Upper lobe of left lung (tissue), 6 donors: ENCODE results near the gene POC1B. TPM values are rescaled to one million over a fixed set of nuclear protein-coding genes. Genes with fewer than 3 reads are reported as not detected.

Experiments used
- ATAC-seq, 2 donors: fragments of 200-7000 bp; cut with Tn5 transposase; one replicate each; pipeline ENCODE4 v1.9.1; 2022; ENCODE audit warnings: mild to moderate bottlenecking in 2 of 2, moderate library complexity in 2 of 2; ENCODE audit not compliant: low FRiP score in 2 of 2
- DNase-seq, 2 donors: peaks; one replicate each; pipeline ENCODE4 v3.0.0-alpha.2; 2019 to 2020
- H3K27ac ChIP-seq, 4 donors: fragments of 200-600 bp; sonication (generic); one replicate each; pipeline ENCODE4 v1.5.1; 2016 to 2019
- H3K27me3 ChIP-seq, 4 donors: fragments of 200-600 bp; sonication (generic); one replicate each; pipeline ENCODE4 v1.5.1; 2017 to 2019
- H3K36me3 ChIP-seq, 4 donors: fragments of 200-600 bp; sonication (generic); one replicate each; pipeline ENCODE4 v1.5.1; 2016 to 2019
- H3K4me1 ChIP-seq, 4 donors: fragments of 200-600 bp; sonication (generic); one replicate each; pipeline ENCODE4 v1.5.1; 2018 to 2019
- H3K4me3 ChIP-seq, 4 donors: fragments of 200-600 bp; sonication (generic); one replicate each; pipeline ENCODE4 v1.5.1; 2017 to 2019; ENCODE audit warnings: mild to moderate bottlenecking in 2 of 4, moderate library complexity in 1 of 4
- H3K9me3 ChIP-seq, 4 donors: fragments of 200-600 bp; sonication (generic); one replicate each; pipeline ENCODE4 v1.5.1; 2018 to 2019
- CTCF ChIP-seq, 6 experiments: fragments of 450-650 bp in 4 of 6; fragments of 200-600 bp in 2 of 6; sonication (generic) in 2 of 6; IDR thresholded peaks; one replicate each; pipeline ENCODE4 v1.5.1; 2016 to 2019; ENCODE audit warnings: antibody characterized with exemption in 6 of 6
- EP300 ChIP-seq, 4 donors: sonication (generic); formaldehyde crosslinking; IDR thresholded peaks; one replicate each; pipeline ENCODE4 v1.5.1; 2017; ENCODE audit warnings: antibody characterized with exemption in 4 of 4, control low read depth in 2 of 4
- POLR2A ChIP-seq, 4 donors: fragments of 450-650 bp; IDR thresholded peaks; one replicate each; pipeline ENCODE4 v1.5.1; 2016 to 2017; ENCODE audit warnings: antibody characterized with exemption in 4 of 4, mild to moderate bottlenecking in 2 of 4
- POLR2AphosphoS5 ChIP-seq, 2 donors: sonication (generic); formaldehyde crosslinking; IDR thresholded peaks; one replicate each; pipeline ENCODE4 v1.5.1; 2017; ENCODE audit warnings: antibody characterized with exemption in 2 of 2
- WGBS, 2 donors: methylation state at CpG; one replicate each; pipeline ENCODE4 v1.1.5; 2017 to 2018; 5-methylcytosine and 5-hydroxymethylcytosine counted together
- total RNA-seq, 6 donors: library from RNA; depleted of rRNA in 4 of 6; stranded (reverse); fragments of >200 nt in 4 of 6; gene quantifications; one replicate each; pipeline versions ENCODE4 v1.1.0 to v1.2.1, GENCODE V29; 2016 to 2021
- donor health status: DM: no; HTN: no; CAD: no; lungs with moderate emphysema.
- donor health status: DM: no; HTN: yes; CAD: no; lungs with severe emphysema.

POC1B gene
- total RNA-seq, 6 donors from 2014 or later = 13.9 to 34.4 (median 21.0) TPM

GRCh38 chr12:89571491-89572195 is 45.8 kb upstream of the POC1B start:
- no peak for TF ChIP-seq CTCF (IDR thresholded peaks at IDR 0.05)
- no peak for TF ChIP-seq POLR2AphosphoS5 (IDR thresholded peaks at IDR 0.05)
- TF ChIP-seq POLR2A (IDR thresholded peaks at IDR 0.05) = no peak
- TF ChIP-seq EP300 (IDR thresholded peaks at IDR 0.05) = no peak
- DNase-seq (no peak), ATAC-seq (peak in 1 of 2 donors; percentile 11)
- H3K4me1 ChIP-seq = peaks cover 0 to 10% (median 2%) of the 10 kb centered on the region in 4 donors
- no peak overlapping the region for H3K4me3 ChIP-seq
- WGBS, 2 donors = 79 to 83% methylated on average over 4 of the region's 4 CpGs
- no peak overlapping the region for H3K27ac ChIP-seq
- no peaks in the 10 kb centered on the region for H3K27me3 ChIP-seq
- no peaks in the 10 kb centered on the region for H3K36me3 ChIP-seq
- H3K9me3 ChIP-seq = no peaks in the 10 kb centered on the region

GRCh38 chr12:89568484-89568883 is 42.6 kb upstream of the POC1B start:
- H3K36me3 ChIP-seq = no peaks in the 10 kb centered on the region
- no peaks in the 10 kb centered on the region for H3K9me3 ChIP-seq
- 48 to 50% methylated on average over 5 of the region's 5 CpGs for WGBS, 2 donors
- DNase-seq (no peak), ATAC-seq (peak in 1 of 2 donors; percentile 31)
- no peak overlapping the region for H3K27ac ChIP-seq
- H3K4me3 ChIP-seq = no peak overlapping the region
- peaks cover 0 to 10% (median 2%) of the 10 kb centered on the region in 4 donors for H3K4me1 ChIP-seq
- no peak for TF ChIP-seq CTCF (IDR thresholded peaks at IDR 0.05)
- TF ChIP-seq EP300 (IDR thresholded peaks at IDR 0.05) = no peak
- TF ChIP-seq POLR2AphosphoS5 (IDR thresholded peaks at IDR 0.05) = no peak
- TF ChIP-seq POLR2A (IDR thresholded peaks at IDR 0.05) = no peak
- no peaks in the 10 kb centered on the region for H3K27me3 ChIP-seq

GRCh38 chr12:89567691-89568239 is 41.9 kb upstream of the POC1B start:
- H3K4me1 ChIP-seq = peaks cover 0 to 10% (median 2%) of the 10 kb centered on the region in 4 donors
- no peaks in the 10 kb centered on the region for H3K9me3 ChIP-seq
- no peak overlapping the region for H3K27ac ChIP-seq
- ATAC-seq (no peak), DNase-seq (no peak)
- 61 to 77% methylated on average over 3 of the region's 3 CpGs for WGBS, 2 donors
- no peak overlapping the region for H3K4me3 ChIP-seq
- H3K27me3 ChIP-seq = no peaks in the 10 kb centered on the region
- no peak for TF ChIP-seq EP300 (IDR thresholded peaks at IDR 0.05)
- H3K36me3 ChIP-seq = no peaks in the 10 kb centered on the region

GRCh38 chr12:89566615-89567014 is 40.8 kb upstream of the POC1B start:
- Histone ChIP-seq H3K27me3 (no peaks in the 10 kb centered on the region), H3K27ac (no peak overlapping the region), H3K9me3 (no peaks in the 10 kb centered on the region), H3K36me3 (no peaks in the 10 kb centered on the region), H3K4me3 (no peak overlapping the region), H3K4me1 (peaks cover 0 to 10% (median 2%) of the 10 kb centered on the region in 4 donors)
- ATAC-seq (no peak), DNase-seq (no peak)
- no peak for TF ChIP-seq CTCF (IDR thresholded peaks at IDR 0.05)

GRCh38 chr12:89565002-89565401 is 39.2 kb upstream of the POC1B start:
- Histone ChIP-seq H3K4me3 (no peak overlapping the region), H3K36me3 (no peaks in the 10 kb centered on the region), H3K4me1 (peaks cover 0 to 10% (median 2%) of the 10 kb centered on the region in 4 donors), H3K27me3 (no peaks in the 10 kb centered on the region), H3K9me3 (no peaks in the 10 kb centered on the region), H3K27ac (no peak overlapping the region)
- no peak for DNase-seq
- ATAC-seq = no peak
- TF ChIP-seq CTCF (IDR thresholded peaks at IDR 0.05) (no peak), POLR2A (IDR thresholded peaks at IDR 0.05) (no peak), EP300 (IDR thresholded peaks at IDR 0.05) (no peak), POLR2AphosphoS5 (IDR thresholded peaks at IDR 0.05) (no peak)
